Endothelial cell of umbilical vein (primary cell): ENCODE measurements around the gene NUB1.

Experiments
- EZH2 ChIP-seq: IDR thresholded peaks from 2 replicates; pipeline ENCODE4 v1.6.1; 2012; ENCODE audit warnings: borderline replicate concordance, low read depth, mild to moderate bottlenecking, moderate library complexity, low read length, inconsistent platforms; ENCODE audit not compliant: severe bottlenecking
- FOS ChIP-seq: IDR thresholded peaks from 2 replicates; pipeline ENCODE4 v1.6.1; 2011; ENCODE audit warnings: mild to moderate bottlenecking, low read length, moderate library complexity, borderline replicate concordance; ENCODE audit not compliant: insufficient read depth
- GATA2 ChIP-seq: IDR thresholded peaks from 2 replicates; pipeline ENCODE4 v1.7.0; 2011; ENCODE audit warnings: low read depth, mild to moderate bottlenecking, moderate library complexity, mixed read lengths, low read length; ENCODE audit not compliant: insufficient read length, insufficient read depth
- JUN ChIP-seq: IDR thresholded peaks from 2 replicates; pipeline ENCODE4 v1.6.1; 2011; ENCODE audit warnings: borderline replicate concordance, low read depth; ENCODE audit not compliant: insufficient read length, insufficient read depth
- MAX ChIP-seq: IDR thresholded peaks from 2 replicates; pipeline ENCODE4 v1.6.1; 2011; ENCODE audit not compliant: insufficient read depth, insufficient read length
- MYC ChIP-seq: IDR thresholded peaks from one replicate; pipeline ENCODE4 v1.6.1; 2011; ENCODE audit warnings: mild to moderate bottlenecking, low read depth, low read length
- POLR2A ChIP-seq: IDR thresholded peaks from 2 replicates; pipeline ENCODE4 v1.6.1; 2012; ENCODE audit warnings: low read depth, mild to moderate bottlenecking, control low read depth, low read length
- POLR2AphosphoS5 ChIP-seq: IDR thresholded peaks from 2 replicates; pipeline ENCODE4 v1.6.1; 2012; ENCODE audit warnings: low read depth, mild to moderate bottlenecking, control low read depth, low read length, moderate library complexity; ENCODE audit not compliant: insufficient read depth
- TF ChIP-seq, protein P1 (sequence below), 2 donors: IDR thresholded peaks; 1 replicate in 1 of 2; 2 replicates in 1 of 2; pipeline ENCODE4 v1.5.1; 2011; ENCODE audit warnings: low read length in 2 of 2, mild to moderate bottlenecking in 2 of 2, moderate library complexity in 2 of 2, control low read depth in 1 of 2, inconsistent platforms in 1 of 2, low read depth in 1 of 2; ENCODE audit not compliant: insufficient read depth in 1 of 2; ENCODE audit errors: extremely low read depth in 1 of 2

- TF ChIP-seq GATA2 (no peak), POLR2A (no peak), EZH2 (no peak), MAX (no peak), POLR2AphosphoS5 (no peak), JUN (no peak), MYC (no peak), FOS (no peak)
- TF ChIP-seq, protein P1, sequence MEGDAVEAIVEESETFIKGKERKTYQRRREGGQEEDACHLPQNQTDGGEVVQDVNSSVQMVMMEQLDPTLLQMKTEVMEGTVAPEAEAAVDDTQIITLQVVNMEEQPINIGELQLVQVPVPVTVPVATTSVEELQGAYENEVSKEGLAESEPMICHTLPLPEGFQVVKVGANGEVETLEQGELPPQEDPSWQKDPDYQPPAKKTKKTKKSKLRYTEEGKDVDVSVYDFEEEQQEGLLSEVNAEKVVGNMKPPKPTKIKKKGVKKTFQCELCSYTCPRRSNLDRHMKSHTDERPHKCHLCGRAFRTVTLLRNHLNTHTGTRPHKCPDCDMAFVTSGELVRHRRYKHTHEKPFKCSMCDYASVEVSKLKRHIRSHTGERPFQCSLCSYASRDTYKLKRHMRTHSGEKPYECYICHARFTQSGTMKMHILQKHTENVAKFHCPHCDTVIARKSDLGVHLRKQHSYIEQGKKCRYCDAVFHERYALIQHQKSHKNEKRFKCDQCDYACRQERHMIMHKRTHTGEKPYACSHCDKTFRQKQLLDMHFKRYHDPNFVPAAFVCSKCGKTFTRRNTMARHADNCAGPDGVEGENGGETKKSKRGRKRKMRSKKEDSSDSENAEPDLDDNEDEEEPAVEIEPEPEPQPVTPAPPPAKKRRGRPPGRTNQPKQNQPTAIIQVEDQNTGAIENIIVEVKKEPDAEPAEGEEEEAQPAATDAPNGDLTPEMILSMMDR (IDR thresholded peaks at IDR 0.05; ENCODE audit: extremely low read depth in 1 of 2, insufficient read depth in 1 of 2, low read depth in 1 of 2, low read length in 2 of 2), result no peak
These were observed 2.8 kb upstream of the NUB1 start for GRCh38 chr7:151338809-151339208.
